GM13976 (cell line): Measurements from ENCODE around the gene ALCAM.

Experiments
- DNase-seq: peaks from one replicate; pipeline ENCODE4 v3.0.0; 2012; ENCODE audit warnings: low spot score
- in situ Hi-C: fragments of 300-500 bp; cut with MboI; formaldehyde crosslinking; loops from one replicate; pipeline ENCODE4 v1.12.0; 2022; ENCODE audit warnings: low sequenced_read_pairs, mixed read lengths, inconsistent platforms; ENCODE audit not compliant: unreplicated experiment
- TF ChIP-seq, protein P1 (sequence below): IDR thresholded peaks from 2 replicates; pipeline ENCODE4 v1.5.1; 2012; ENCODE audit warnings: borderline replicate concordance, mild to moderate bottlenecking; ENCODE audit not compliant: insufficient read depth; ENCODE audit errors: extremely low read depth, missing control alignments, control extremely low read depth

ALCAM gene

DNA sequence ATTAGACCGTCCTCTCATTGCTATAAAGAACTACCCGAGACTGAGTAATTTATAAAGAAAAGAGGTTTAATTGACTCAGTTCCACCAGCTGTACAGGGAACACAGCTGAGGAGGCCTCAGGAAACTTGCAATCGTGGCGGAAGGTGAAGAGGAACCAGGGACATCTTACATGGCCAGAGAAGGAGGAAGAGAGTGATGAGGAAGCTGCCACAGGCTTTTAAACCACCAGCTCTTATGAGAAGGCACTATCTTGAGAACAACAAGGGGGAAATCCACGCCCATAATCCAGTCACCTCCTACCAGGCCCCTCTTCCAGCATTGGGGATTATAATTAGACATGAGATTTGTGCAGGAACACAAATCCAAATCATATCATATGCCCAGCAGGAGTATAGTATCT is 138.5 kb downstream of the ALCAM start:
- TF ChIP-seq, protein P1, sequence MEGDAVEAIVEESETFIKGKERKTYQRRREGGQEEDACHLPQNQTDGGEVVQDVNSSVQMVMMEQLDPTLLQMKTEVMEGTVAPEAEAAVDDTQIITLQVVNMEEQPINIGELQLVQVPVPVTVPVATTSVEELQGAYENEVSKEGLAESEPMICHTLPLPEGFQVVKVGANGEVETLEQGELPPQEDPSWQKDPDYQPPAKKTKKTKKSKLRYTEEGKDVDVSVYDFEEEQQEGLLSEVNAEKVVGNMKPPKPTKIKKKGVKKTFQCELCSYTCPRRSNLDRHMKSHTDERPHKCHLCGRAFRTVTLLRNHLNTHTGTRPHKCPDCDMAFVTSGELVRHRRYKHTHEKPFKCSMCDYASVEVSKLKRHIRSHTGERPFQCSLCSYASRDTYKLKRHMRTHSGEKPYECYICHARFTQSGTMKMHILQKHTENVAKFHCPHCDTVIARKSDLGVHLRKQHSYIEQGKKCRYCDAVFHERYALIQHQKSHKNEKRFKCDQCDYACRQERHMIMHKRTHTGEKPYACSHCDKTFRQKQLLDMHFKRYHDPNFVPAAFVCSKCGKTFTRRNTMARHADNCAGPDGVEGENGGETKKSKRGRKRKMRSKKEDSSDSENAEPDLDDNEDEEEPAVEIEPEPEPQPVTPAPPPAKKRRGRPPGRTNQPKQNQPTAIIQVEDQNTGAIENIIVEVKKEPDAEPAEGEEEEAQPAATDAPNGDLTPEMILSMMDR: no peak
- in situ Hi-C loops: no loop called here
- no peak for DNase-seq

DNA sequence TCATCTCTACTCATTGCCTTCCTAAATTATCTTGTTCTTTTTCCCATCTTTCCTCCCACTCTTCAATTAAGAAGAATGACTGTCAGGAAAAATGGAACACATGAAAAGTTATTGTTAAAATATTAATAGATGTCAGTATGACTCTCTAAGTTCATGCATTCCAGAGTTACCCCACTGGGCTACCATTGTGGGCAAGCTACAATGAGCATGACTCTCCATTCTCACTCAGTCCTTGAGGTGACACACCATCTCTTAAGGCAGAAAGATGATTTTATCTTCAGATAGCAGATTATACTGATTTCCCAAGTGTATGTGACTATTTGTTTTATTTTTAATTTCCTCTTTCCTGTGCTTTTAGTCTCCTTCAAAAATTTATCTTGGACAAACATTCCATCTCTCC is 144.3 kb downstream of the ALCAM start:
- TF ChIP-seq, protein P1: no peak
- no peak for DNase-seq
- in situ Hi-C loops: no loop called here

DNA sequence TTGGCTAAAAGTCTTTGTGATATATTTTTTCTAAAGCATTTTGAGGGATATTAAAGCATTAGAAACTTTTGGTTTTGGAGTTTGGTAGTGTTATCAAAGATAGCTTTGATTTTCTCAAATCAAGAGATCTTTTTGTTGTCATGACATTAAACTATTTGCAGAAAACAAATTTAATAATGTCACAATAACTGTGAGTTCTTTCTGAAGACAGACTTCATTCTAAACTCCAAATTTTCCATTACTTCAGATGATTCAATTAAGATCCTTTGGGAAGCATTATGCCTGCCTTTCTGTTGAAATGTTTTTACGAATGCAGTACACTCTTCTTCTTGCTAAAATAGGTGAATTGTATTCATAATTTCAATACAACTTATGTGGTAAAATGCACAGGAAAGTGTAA is 145.4 kb downstream of the ALCAM start:
- in situ Hi-C loops: no loop called here
- DNase-seq: no peak
- TF ChIP-seq, protein P1: no peak

DNA sequence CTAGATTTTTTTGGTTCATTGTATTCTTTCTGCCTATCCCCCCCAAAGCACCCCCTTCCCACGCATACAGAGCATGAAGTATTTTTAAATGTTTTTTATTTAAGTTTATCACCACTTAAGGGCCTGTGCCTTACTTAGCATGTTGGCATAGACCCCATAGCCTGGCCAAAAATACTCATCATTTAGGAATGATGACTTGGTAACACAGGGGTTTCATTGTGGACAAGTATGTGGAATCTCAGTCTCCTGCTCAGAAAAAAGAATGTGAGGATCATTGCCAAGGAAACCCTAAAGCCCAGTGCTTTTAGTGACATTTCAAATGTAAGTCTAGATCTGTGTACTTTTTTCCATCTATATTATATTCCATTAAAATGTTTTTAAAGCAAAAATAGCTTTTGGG is 146.3 kb downstream of the ALCAM start:
- in situ Hi-C loops: no loop called here
- TF ChIP-seq, protein P1: no peak
- DNase-seq: no peak

DNA sequence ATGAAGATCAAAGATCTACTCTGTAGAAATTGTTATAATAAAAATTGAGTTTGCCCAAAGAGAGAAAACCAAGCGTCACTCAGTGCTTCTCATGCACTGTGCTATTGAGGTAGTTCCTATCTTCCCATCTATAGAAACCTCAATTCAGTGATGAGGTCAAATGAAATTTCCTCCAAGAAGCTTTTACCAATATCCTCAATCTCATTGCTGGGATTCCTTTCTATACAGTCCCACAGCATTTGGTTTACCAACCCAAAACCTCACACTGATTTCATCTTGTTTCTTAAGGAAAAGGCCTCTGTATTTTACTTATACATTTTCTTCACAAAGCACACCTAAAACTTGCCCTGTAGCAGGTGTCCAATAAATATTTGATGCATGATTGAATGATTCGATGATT is 147.2 kb downstream of the ALCAM start:
- TF ChIP-seq, protein P1: no peak
- DNase-seq: no peak
- in situ Hi-C loops: no loop called here

DNA sequence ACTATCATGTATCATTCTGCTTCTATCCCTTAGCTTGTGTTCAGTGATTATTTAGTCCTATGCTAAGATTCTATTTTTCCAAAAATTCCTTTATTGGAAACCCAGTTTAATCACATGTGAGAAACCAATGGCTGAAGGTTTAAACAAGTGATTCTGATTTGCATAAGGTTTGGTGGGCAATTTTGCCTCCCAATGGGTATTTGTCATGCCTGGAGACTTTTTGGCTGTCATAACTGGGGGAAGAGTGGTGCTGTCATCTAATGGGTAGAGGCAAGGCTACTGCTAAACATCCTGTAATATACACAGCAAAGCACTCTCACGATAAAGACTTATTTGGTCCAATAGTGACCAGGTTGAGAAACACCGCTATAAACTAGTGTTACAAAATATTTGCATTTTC is 148.7 kb downstream of the ALCAM start:
- TF ChIP-seq, protein P1: no peak
- no peak for DNase-seq
- in situ Hi-C loops: no loop called here

DNA sequence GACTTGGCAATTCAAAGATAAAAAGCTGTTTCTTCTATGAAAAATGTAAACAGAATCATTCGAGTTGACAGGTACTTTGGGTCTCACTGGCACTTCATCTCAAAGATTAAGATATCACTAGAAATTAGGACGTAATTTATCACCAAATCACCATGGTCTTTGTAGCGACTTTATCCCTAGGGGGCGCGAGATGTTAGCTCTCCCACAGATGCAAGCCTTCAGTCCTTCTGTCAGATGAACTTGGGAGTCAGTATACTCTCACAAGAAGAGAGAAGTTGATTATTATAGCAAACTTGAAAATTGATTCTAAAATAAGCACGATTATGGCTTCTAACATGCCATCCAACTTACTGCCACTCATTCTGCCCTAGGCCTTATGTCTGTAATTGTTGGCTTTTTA is 150.3 kb downstream of the ALCAM start:
- TF ChIP-seq, protein P1: no peak
- in situ Hi-C loops: no loop called here
- no peak for DNase-seq
